ENCODE measurements around the gene PPFIA2.

DNA sequence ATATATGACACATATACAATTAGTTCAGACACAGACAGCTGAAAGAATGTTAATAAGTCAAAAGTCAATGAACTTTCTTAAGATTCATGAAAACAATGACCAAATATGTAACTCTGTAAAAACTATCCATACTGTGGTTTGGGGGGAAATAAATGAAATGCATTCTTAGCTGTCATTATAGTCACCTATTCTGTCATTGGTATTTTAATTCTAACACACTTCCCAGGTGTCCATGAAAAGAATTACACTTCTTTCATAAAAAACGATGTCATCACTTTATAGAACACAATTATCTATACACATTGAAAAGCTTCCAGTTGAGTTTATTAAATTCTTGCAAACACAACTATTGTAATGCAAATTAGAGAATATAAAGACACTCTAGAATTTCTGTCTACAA lies 35.8 kb downstream of the PPFIA2 start:
- TF ChIP-seq ZBTB7A (IDR thresholded peaks at IDR 0.05; ENCODE audit: borderline replicate concordance, control insufficient read depth, low read depth, low read length) (no peak), NFE2L1 (tag; IDR thresholded peaks at IDR 0.05; ENCODE audit: borderline replicate concordance, low read depth) (no peak), POLR2A (conservative IDR thresholded peaks at IDR 0.05) (no peak), PTBP1 (IDR thresholded peaks at IDR 0.05; ENCODE audit: low read depth, low read length) (no peak), TGIF2 (CRISPR knock-in tag; IDR thresholded peaks at IDR 0.05) (no peak)
